ENCODE results near the gene F8.
"Not testable (repeated sequence)": the region's sequence is repeated elsewhere in the genome, so short reads cannot be mapped to it uniquely, and the experiment has no call there.

Gene F8

DNA sequence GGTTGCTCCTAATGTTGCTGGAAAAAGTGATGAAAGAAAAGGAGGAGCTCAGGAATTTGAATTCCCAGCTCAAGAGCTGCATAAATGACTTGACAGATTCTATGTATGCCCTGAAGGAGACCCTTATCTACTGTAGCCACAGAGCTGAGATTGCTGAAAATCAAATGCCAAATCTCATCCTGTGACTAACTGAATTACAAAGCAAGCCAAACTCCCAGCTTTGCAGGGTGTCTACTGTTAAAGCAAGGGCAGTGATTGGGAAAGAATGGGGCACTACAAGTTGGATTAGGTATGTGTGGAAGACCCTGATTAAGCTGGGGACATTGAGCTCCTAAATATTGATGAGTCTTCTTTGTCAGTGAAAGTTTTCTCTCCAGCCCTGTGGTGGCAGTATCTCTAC is 167.3 kb downstream of the F8 start:
- no peak for DNase-seq

DNA sequence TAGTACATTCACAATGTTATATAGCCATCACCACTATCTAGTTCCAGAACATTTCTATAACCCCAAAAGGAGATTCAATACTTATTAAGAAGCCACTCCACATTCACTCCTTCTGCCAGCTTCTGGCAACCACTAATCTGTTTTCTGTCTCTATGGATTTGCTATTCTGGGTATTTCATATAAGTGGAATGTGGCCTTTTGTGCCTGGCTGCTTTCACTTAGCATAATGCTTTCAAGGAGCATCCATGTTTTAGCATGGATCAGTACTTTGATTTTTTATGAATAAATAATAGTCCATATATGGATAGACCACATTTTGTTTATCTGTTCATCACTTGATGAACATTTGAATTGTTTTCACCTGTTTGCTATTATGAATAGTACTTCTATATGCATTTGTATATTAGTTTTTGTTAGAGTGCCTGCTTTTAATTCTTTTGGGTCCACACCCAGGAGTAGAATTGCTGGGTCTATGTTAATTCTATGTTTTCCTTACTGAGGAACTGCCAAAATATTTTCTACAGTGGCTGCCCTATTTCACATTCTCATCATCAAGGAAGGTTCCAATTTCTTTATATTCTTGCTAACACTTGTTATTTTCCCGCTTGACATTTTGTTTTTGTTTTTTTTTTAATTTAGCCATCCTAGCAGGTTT is 171.4 kb downstream of the F8 start:
- no peak for DNase-seq

DNA sequence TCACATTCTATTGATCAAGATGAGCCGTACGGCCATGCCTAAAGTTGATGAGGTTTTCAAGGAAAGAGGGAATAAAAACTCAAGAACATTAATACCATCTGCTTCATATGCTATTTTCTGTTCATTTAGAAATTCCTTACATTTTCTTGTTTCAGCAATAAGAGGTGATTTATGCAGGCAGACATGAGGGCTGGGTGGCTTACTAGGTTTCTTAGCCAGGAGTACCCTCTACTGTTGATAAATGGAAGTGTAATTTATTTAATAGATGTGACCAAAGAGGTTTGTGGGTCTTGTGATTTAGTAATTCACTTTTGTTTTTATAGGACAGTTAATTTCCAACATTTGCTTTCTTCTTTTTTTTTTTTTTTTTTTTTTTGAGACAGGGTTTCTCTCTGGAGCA is 181.7 kb downstream of the F8 start:
- DNase-seq, result peak; percentile 77

- DNase-seq, result no peak
These were observed 186.4 kb downstream of the F8 start for GRCh38 chrX:154836163-154836562.

DNA sequence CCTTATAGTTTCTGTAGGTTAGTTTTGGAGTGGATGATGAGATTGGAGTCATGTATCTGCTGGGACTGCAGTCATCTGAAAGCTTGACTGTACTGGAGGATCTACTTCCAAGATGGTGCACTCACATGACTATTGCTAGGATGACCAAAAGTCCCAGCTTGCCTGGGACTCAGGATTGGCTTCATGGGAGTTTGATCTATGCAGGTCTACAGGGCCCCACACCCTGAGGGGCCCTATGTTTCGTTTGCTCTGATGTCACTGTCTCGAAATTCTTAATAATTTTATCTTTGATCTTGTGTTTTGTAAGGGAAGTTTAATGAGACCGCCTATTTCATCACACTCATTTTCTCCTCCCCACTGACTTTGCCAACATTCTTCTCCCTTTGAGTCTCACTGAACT is 188.0 kb downstream of the F8 start, which contains the start of gene SMIM9:
SMIM9 (minus strand) TSS at position 101 of the 400 bp plus-strand sequence. CDS start 3,806 bp downstream, outside the sequence.
- no peak for DNase-seq

DNA sequence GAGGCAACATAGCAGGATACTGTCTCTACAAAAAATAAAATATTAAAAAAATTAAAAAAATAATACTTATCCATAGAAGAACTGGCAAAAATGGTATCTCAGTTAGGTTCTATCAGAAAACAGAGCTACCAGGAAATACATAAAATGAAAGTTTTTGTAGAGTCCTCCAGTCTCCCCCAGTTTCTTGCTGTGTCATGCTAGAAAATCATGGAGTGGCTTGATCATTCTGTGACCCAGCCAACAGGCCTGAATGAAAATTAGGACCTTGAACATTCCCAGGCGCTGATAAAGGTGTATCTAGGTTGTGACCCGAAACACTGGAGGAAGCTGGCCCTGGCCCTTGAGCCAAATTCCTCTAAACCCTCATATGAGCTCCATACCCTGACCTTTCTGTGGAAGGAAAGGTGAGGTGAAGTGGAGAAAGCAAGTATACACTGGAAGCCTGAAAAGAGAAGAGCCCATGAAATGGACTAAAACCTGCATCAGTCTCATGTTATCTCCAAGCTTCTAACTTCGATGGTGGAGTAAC is 188.7 kb downstream of the F8 start:
- no peak for DNase-seq

DNA sequence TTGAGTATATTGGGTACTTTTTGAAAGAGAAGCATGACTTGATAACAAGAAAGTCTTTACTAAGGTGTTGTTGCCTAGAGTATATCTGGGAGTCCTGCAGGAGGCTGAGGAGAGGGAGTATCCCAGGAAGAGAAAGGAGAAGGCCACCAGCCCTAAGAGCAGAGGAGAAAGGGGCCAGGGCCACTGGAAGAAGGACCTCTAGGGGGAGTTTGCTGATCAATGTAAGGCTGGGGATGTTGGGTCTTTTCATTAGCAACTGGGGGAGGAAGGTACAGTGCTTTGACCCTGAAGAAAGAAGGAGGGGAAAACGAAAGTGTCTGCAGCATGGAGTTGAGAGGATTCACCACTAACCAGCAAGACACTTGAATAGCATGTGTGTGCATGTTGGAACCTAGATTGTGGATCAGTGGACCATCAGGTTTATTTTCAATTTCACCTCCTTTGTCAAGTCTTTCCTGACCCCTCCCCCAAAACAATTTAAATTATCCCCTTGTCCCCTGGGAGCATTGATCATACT is 192.5 kb downstream of the F8 start:
- no peak for DNase-seq

DNA sequence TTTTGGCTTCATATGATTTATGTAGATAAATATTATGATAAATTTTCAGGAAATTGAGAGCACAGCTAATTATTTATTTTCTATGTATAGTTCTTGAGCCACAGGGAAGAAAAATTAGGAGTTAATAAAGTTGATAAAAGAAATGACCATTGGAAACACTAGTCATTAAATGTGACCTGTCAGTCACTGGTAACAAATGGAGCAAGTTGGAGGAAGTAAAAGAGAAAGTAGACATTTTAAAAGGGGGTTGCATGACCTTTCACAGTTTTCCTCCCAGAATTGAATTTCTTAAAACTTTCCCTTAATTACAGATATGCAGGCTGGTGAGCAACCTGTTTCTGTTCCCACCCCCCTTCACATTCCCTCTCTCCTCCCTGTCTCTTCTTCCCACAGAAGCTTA is 193.4 kb downstream of the F8 start:
- no peak for DNase-seq

- no peak for DNase-seq
These were observed 194.5 kb downstream of the F8 start for GRCh38 chrX:154828016-154828408.

- no peak for DNase-seq
These were observed 195.1 kb downstream of the F8 start for GRCh38 chrX:154827194-154828015.

GRCh38 chrX:154825586-154825985 is 196.9 kb downstream of the F8 start:
- DNase-seq, result not testable (repeated sequence)

- DNase-seq, result no peak
These were observed 197.9 kb downstream of the F8 start for GRCh38 chrX:154824638-154825037.

DNA sequence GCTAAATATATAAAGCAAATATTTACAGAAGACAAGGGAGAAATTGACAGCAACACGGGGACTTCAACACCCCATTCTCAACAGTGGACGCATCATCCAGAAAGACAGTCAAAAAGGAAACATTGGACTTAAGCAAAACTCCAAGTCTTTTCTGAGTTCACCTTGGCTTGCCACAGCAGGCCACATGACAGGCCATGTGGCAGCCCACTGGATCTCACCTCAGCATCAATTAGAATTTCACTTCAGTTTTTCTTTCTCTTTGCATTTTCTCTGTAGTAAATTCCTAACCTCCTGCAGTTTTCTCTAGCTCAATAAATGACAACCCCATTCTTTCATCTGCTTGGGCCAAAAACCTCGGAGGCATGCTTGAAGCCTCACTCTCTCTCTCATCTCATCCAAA is 200.5 kb downstream of the F8 start:
- DNase-seq, result no peak

DNA sequence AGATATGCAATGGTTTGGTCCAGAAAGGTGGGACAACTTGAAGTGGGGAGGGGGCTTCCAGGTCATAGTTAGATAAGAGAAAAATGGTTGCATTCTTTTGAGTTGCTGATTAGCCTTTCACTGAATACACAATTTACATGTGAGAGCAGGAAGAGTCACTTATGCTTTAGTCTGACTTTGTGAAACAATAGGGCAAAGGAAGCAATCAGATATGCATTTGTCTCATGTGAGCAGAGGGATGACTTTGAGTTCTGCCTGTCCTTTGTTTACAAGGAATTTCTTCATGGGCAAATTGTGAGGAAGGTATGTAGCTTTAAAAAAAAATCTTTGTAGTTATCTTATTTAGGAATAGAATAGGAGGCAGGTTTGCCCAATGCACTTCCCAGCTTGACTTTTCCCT is 201.0 kb downstream of the F8 start:
- no peak for DNase-seq

DNA sequence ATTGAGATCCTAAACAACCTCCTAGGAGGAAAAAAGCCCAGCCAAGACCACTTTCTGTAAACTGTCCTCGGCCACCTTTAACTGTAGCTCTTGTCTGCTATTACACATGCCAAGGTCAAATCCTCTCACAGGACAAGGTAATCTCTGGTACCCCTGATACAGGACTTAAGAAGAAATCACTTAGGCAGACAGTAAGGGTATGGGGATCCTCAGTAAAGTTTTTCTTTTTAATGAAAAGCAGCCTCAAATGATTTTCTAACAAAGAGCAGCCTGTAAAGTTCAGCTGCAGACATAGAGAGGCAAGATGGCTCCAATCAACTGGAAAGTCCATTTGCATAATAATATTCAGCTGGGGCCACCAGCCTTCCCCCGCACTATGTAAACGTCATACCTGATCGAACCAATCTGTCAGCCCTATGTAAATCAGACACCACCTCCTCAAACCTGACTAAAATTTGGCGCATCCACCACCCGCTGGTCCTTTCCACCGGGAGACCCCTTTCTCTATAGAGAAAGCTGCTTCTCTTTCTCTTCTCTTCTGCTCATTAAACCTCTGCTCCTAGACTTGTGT is 202.7 kb downstream of the F8 start:
- no peak for DNase-seq

- DNase-seq, result peak; percentile 49
These were observed 203.4 kb downstream of the F8 start for GRCh38 chrX:154818916-154819770.

- DNase-seq, result not testable (repeated sequence)
These were observed 205.4 kb downstream of the F8 start for GRCh38 chrX:154817048-154817618.

GRCh38 chrX:154816326-154816898 is 206.1 kb downstream of the F8 start:
- DNase-seq, result peak; percentile 42

GRCh38 chrX:154815274-154815818 is 207.2 kb downstream of the F8 start:
- DNase-seq, result peak; percentile 41

DNA sequence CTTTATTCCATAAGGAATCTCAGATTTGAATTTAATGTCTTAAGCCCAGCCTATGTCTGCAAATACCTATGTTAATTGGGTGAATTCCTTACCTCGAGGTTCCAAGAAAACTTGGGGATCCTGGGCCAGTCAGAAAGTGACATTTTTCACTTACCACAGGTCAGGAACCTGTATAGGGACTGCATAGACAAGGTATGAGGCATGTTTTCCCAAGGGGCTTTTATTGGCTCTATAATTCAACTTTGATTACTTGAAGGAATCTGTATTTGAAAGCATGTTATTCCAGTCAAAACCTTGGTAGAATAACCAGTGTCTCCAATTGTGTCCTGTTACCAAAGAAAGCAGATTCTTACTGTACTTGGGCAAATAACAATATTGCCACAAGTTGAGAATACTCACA is 208.7 kb downstream of the F8 start:
- DNase-seq, result no peak

- no peak for DNase-seq
These were observed 210.0 kb downstream of the F8 start for GRCh38 chrX:154812341-154813101.

All from hematopoietic multipotent progenitor cell treated with erythropoietin and hydrocortisone succinate and interleukin-3 and kit ligand, for 8 days (in vitro differentiated cells).